ENCODE data around the gene CHM.

Gene CHM

DNA sequence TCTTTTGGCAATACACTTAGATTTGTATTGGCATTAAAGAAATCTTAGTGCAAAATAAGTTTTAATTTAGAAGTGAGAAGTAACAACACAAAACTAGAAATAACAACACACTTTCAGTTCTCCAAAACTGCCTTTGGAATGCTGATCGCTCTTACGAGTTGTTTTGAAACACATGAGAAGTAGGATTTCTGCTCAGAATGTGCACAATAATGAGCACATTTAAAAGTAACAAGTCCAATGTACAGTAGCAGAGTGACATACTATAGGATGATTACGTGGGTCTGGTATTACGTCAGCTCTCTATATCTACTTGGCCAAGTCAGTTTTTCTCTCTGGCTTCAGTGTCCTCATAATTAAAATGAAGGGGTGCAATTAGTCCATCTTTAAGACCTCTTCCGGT, 164.8 kb downstream of the CHM start:
- H4K20me1 ChIP-seq (ENCODE audit: low read depth, low read length) = no peaks in the 10 kb centered on the region
- no peak for TF ChIP-seq EZH2phosphoT487 (conservative IDR thresholded peaks at IDR 0.05; ENCODE audit: low read length)
- TF ChIP-seq, protein P1, sequence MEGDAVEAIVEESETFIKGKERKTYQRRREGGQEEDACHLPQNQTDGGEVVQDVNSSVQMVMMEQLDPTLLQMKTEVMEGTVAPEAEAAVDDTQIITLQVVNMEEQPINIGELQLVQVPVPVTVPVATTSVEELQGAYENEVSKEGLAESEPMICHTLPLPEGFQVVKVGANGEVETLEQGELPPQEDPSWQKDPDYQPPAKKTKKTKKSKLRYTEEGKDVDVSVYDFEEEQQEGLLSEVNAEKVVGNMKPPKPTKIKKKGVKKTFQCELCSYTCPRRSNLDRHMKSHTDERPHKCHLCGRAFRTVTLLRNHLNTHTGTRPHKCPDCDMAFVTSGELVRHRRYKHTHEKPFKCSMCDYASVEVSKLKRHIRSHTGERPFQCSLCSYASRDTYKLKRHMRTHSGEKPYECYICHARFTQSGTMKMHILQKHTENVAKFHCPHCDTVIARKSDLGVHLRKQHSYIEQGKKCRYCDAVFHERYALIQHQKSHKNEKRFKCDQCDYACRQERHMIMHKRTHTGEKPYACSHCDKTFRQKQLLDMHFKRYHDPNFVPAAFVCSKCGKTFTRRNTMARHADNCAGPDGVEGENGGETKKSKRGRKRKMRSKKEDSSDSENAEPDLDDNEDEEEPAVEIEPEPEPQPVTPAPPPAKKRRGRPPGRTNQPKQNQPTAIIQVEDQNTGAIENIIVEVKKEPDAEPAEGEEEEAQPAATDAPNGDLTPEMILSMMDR (IDR thresholded peaks at IDR 0.05; ENCODE audit: insufficient read depth, low read length, poor library complexity, severe bottlenecking) = no peak

DNA sequence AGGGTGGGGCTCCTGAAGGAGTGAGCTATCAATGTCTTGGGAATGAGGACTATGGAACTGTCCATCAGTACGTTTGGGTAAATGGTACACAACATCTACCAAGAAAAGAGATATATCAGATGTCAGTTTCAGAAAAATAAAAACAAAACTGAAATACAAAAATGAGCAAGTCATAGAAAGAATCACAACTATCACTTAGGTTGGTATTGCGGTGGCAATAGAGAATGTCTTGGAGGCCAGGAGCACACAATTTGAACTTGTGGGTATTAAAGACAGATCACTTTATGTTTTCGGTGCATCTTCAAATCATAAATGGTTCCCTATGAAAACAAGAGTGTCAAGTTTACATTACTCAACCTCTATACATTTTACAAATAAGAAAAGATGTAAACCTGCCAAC, 176.8 kb downstream of the CHM start:
- Histone ChIP-seq H3K27ac (ENCODE audit: low read depth, low read length) (no peak overlapping the region), H4K20me1 (ENCODE audit: low read depth, low read length) (no peaks in the 10 kb centered on the region), H3K4me2 (ENCODE audit: low read depth, low read length, poor library complexity, severe bottlenecking) (no peak overlapping the region), H3K9me3 (ENCODE audit: insufficient read depth, low read length) (no peaks in the 10 kb centered on the region), H3K4me3 (ENCODE audit: insufficient read depth, low read length, poor library complexity, severe bottlenecking) (no peak overlapping the region), H3F3A (ENCODE audit: insufficient read depth) (no peaks in the 10 kb centered on the region), H3K27me3 (ENCODE audit: low read length) (no peaks in the 10 kb centered on the region), H3K36me3 (ENCODE audit: low read length) (no peaks in the 10 kb centered on the region), H3K9ac (ENCODE audit: low read length) (no peak overlapping the region), H2AFZ (ENCODE audit: low read depth, low read length, severe bottlenecking) (no peak overlapping the region), H3K79me2 (ENCODE audit: insufficient read depth, low read length) (no peaks in the 10 kb centered on the region), H3K9me2 (replicated peaks; ENCODE audit: insufficient read depth, low read length) (no peaks in the 10 kb centered on the region)
- TF ChIP-seq, protein P1 (IDR thresholded peaks at IDR 0.05; ENCODE audit: insufficient read depth, low read length, poor library complexity, severe bottlenecking) = no peak
- TF ChIP-seq EZH2phosphoT487 (conservative IDR thresholded peaks at IDR 0.05; ENCODE audit: low read length) = no peak

More for the DNA sequence above, 164.8 kb downstream of the CHM start:
- Histone ChIP-seq H3K79me2 (ENCODE audit: insufficient read depth, low read length) (no peaks in the 10 kb centered on the region), H3F3A (ENCODE audit: insufficient read depth) (no peaks in the 10 kb centered on the region), H3K9me2 (replicated peaks; ENCODE audit: insufficient read depth, low read length) (no peaks in the 10 kb centered on the region), H3K4me3 (ENCODE audit: insufficient read depth, low read length, poor library complexity, severe bottlenecking) (no peak overlapping the region), H3K9ac (ENCODE audit: low read length) (no peak overlapping the region), H3K4me2 (ENCODE audit: low read depth, low read length, poor library complexity, severe bottlenecking) (no peak overlapping the region), H3K36me3 (ENCODE audit: low read length) (no peaks in the 10 kb centered on the region), H3K27me3 (ENCODE audit: low read length) (no peaks in the 10 kb centered on the region), H2AFZ (ENCODE audit: low read depth, low read length, severe bottlenecking) (no peak overlapping the region), H3K9me3 (ENCODE audit: insufficient read depth, low read length) (no peaks in the 10 kb centered on the region), H3K27ac (ENCODE audit: low read depth, low read length) (no peak overlapping the region)

GRCh38 chrX:85865324-85865723, 182.0 kb downstream of the CHM start:
- Histone ChIP-seq H3K4me3 (ENCODE audit: insufficient read depth, low read length, poor library complexity, severe bottlenecking) (no peak overlapping the region), H2AFZ (ENCODE audit: low read depth, low read length, severe bottlenecking) (no peak overlapping the region), H3K9ac (ENCODE audit: low read length) (no peak overlapping the region), H3K27me3 (ENCODE audit: low read length) (no peaks in the 10 kb centered on the region), H3K4me2 (ENCODE audit: low read depth, low read length, poor library complexity, severe bottlenecking) (no peak overlapping the region), H3F3A (ENCODE audit: insufficient read depth) (no peaks in the 10 kb centered on the region), H3K27ac (ENCODE audit: low read depth, low read length) (no peak overlapping the region), H3K9me3 (ENCODE audit: insufficient read depth, low read length) (no peaks in the 10 kb centered on the region), H3K79me2 (ENCODE audit: insufficient read depth, low read length) (no peaks in the 10 kb centered on the region), H4K20me1 (ENCODE audit: low read depth, low read length) (no peaks in the 10 kb centered on the region), H3K36me3 (ENCODE audit: low read length) (no peaks in the 10 kb centered on the region), H3K9me2 (replicated peaks; ENCODE audit: insufficient read depth, low read length) (no peaks in the 10 kb centered on the region)
- TF ChIP-seq, protein P1 (IDR thresholded peaks at IDR 0.05; ENCODE audit: insufficient read depth, low read length, poor library complexity, severe bottlenecking) = no peak
- TF ChIP-seq EZH2phosphoT487 (conservative IDR thresholded peaks at IDR 0.05; ENCODE audit: low read length) = no peak
